Lung (tissue), 12 donors: ENCODE results near the gene SRCAP. TPM values are rescaled to one million over a fixed set of nuclear protein-coding genes. Genes with fewer than 3 reads are reported as not detected.
A peak's percentile ranks its signal among the peaks of the same experiment; 100 is the strongest.

Experiments
- ATAC-seq: fragments of 200-7000 bp; cut with Tn5 transposase; one replicate; pipeline ENCODE4 v1.9.1; 2020; ENCODE audit warnings: moderate number of reproducible peaks; ENCODE audit not compliant: insufficient read depth, low FRiP score
- DNase-seq, 3 donors: peaks; one replicate each; pipeline ENCODE4 v3.0.0-alpha.2; 2013 to 2017
- H3K27ac ChIP-seq, 2 donors: one replicate each; pipeline ENCODE4 v1.5.1; 2013; ENCODE audit warnings: mild to moderate bottlenecking in 2 of 2, moderate library complexity in 2 of 2, control low read depth in 1 of 2, inconsistent platforms in 1 of 2, low read depth in 1 of 2, low read length in 1 of 2
- H3K27me3 ChIP-seq, 3 donors: one replicate each; pipeline ENCODE4 v1.5.1; 2013; ENCODE audit warnings: low read length in 2 of 3; ENCODE audit not compliant: control insufficient read depth in 3 of 3, insufficient read depth in 3 of 3
- H3K36me3 ChIP-seq, 4 donors: one replicate each; pipeline ENCODE4 v1.5.1; 2013; ENCODE audit warnings: low read length in 4 of 4, mild to moderate bottlenecking in 1 of 4, moderate library complexity in 1 of 4; ENCODE audit not compliant: control insufficient read depth in 4 of 4, insufficient read depth in 4 of 4
- H3K4me1 ChIP-seq, 5 donors: one replicate each; pipeline ENCODE4 v1.5.1; 2013; ENCODE audit warnings: low read length in 5 of 5, mild to moderate bottlenecking in 2 of 5, moderate library complexity in 1 of 5; ENCODE audit not compliant: control insufficient read depth in 5 of 5, insufficient read depth in 5 of 5
- H3K4me3 ChIP-seq: one replicate; pipeline ENCODE4 v1.5.1; 2013; ENCODE audit warnings: mild to moderate bottlenecking, control low read depth, moderate library complexity
- H3K9ac ChIP-seq, 2 donors: one replicate each; pipeline ENCODE4 v1.5.1; 2013; ENCODE audit warnings: low read length in 2 of 2, control low read depth in 1 of 2; ENCODE audit not compliant: insufficient read depth in 1 of 2
- H3K9me3 ChIP-seq, 4 donors: one replicate each; pipeline ENCODE4 v1.5.1; 2013; ENCODE audit warnings: low read length in 3 of 4, mild to moderate bottlenecking in 1 of 4, moderate library complexity in 1 of 4; ENCODE audit not compliant: control insufficient read depth in 4 of 4, insufficient read depth in 3 of 4
- CTCF ChIP-seq: IDR thresholded peaks from 2 replicates; pipeline ENCODE4 v1.5.1; 2012; ENCODE audit warnings: mild to moderate bottlenecking; ENCODE audit errors: control extremely low read depth, extremely low read depth
- WGBS, 2 donors: extraction: QIAGEN DNeasy Blood & Tissue Kit; methylation state at CpG; one replicate each; pipeline ENCODE4 v1.1.7; 2013; 5-methylcytosine and 5-hydroxymethylcytosine counted together
- polyA plus RNA-seq, 2 donors: library from polyadenylated mRNA; stranded (reverse); fragments of 200-250 nt; gene quantifications; one replicate each; pipeline ENCODE4 v1.2.1, GENCODE V29; 2013
- total RNA-seq, 2 donors: library from RNA; depleted of rRNA in 1 of 2; stranded (reverse); fragments of >200 nt in 1 of 2; gene quantifications; one replicate each; pipeline ENCODE4 v1.2.1, GENCODE V29; 2014 to 2021
- donor health status: control.
- donor health status: control.
- donor health status: Bipolar disorder and iron deficiency.
- donor health status: healthy.
- donor health status: DM: yes; HTN: yes; CAD: no.

Gene SRCAP
- total and polyA plus RNA-seq, 4 donors, result 13.4 to 61.0 (median 31.3) TPM

- H3K36me3 ChIP-seq, result peaks cover 15 to 44% (median 29%) of the 10 kb centered on the region in 4 donors
- no peak for TF ChIP-seq CTCF
- peak overlapping the region; percentile 46 to 57 for H3K9ac ChIP-seq
- no peaks in the 10 kb centered on the region for H3K9me3 ChIP-seq
- 33 to 40% methylated on average over 32 of the region's 32 CpGs for WGBS, 2 donors
- ATAC-seq (no peak), DNase-seq (no peak)
- peaks cover 4 to 26% (median 15%) of the 10 kb centered on the region in 5 donors for H3K4me1 ChIP-seq
- no peaks in the 10 kb centered on the region for H3K27me3 ChIP-seq
- peak overlapping the region; percentile 80 to 90 for H3K27ac ChIP-seq
- no peak overlapping the region for H3K4me3 ChIP-seq
Measured at GRCh38 chr16:30656974-30657865, 41.8 kb upstream of the SRCAP start.

DNA sequence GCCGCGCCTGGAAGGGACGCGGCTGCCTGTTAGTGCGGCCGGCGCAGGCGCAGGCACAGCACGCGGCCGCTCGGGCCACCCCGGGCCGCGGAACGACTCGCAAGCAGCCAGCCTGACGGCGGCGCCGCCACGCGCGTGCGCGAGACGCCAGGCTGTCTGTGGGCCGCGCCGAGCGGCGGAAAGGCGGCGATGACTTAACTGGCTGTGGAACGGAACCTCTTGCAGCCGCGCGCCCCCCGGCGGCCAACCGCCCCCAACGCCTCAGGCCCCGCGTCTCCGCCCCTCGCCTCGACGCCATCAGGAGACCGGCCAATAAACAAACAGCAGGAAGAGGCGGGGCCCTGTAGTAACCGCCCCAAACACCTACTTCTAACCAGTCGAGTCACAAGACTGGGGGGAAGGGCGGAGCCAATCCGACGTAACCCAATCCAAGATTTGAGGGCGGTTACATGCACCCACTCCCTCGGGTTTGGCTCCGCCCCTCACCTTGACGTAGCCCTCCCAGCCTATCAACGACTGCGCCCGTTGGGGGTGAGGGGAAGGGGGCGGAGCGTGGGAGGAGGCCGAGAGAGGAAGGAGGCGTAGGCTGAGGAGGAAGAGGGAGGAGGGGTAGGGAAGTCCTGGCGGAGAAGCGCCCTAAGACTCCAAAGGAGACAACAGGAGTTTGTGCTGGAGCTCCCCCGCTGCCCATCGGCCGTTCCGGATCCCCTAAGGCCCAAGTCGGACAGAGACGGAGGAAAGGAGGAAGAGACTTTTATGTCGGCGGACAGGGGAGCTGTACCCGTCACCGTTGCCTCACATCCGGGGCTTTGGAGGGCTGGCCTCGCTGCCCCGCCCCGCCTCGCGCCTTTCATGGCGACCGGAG is 40.9 kb upstream of the SRCAP start, which contains the start of gene FBRS:
Gene FBRS (plus strand): TSS at position 566 of the 865 bp plus-strand sequence. CDS start 1,088 bp downstream, outside the sequence.
- H3K4me3 ChIP-seq, result peak within 1 kb of the TSS; percentile 82
- H3K27me3 ChIP-seq, result no peaks in the 10 kb centered on the region
- H3K9ac ChIP-seq, result peak within 1 kb of the TSS; percentile 75 to 97
- peaks cover 19 to 46% (median 34%) of the 10 kb centered on the region in 4 donors for H3K36me3 ChIP-seq
- ATAC-seq (peak; percentile 86), DNase-seq (peak; percentile 100)
- 0 to 1% methylated on average over 86 of the region's 86 CpGs for WGBS, 2 donors
- peak within 1 kb of the TSS; percentile 95 to 98 for H3K27ac ChIP-seq
- peaks cover 4 to 26% (median 14%) of the 10 kb centered on the region in 5 donors for H3K4me1 ChIP-seq
- H3K9me3 ChIP-seq, result no peaks in the 10 kb centered on the region
- peak; percentile 86 for TF ChIP-seq CTCF

GRCh38 chr16:30658731-30659506 is 40.1 kb upstream of the SRCAP start:
- peak; percentile 30 for TF ChIP-seq CTCF
- H3K4me1 ChIP-seq, result peaks cover 4 to 26% (median 14%) of the 10 kb centered on the region in 5 donors
- no peaks in the 10 kb centered on the region for H3K9me3 ChIP-seq
- peak overlapping the region; percentile 95 to 98 for H3K27ac ChIP-seq
- ATAC-seq (peak; percentile 72), DNase-seq (peak in 2 of 3 donors; percentile 99)
- H3K9ac ChIP-seq, result peak overlapping the region; percentile 75 to 97
- H3K27me3 ChIP-seq, result no peaks in the 10 kb centered on the region
- WGBS, 2 donors, result 0% methylated on average over 52 to 64 of the region's 64 CpGs
- peaks cover 20 to 49% (median 38%) of the 10 kb centered on the region in 4 donors for H3K36me3 ChIP-seq
- peak overlapping the region; percentile 82 for H3K4me3 ChIP-seq
